ENCODE data around the gene KCTD17. TPM values are rescaled to one million over a fixed set of nuclear protein-coding genes. Genes with fewer than 3 reads are reported as not detected.

KCTD17 gene
- total and polyA plus RNA-seq, 2 of the 13 experiments (the other 11 are each of a cell fraction or from before 2014, with no cell fraction given), result 5.3 to 11.7 TPM

DNA sequence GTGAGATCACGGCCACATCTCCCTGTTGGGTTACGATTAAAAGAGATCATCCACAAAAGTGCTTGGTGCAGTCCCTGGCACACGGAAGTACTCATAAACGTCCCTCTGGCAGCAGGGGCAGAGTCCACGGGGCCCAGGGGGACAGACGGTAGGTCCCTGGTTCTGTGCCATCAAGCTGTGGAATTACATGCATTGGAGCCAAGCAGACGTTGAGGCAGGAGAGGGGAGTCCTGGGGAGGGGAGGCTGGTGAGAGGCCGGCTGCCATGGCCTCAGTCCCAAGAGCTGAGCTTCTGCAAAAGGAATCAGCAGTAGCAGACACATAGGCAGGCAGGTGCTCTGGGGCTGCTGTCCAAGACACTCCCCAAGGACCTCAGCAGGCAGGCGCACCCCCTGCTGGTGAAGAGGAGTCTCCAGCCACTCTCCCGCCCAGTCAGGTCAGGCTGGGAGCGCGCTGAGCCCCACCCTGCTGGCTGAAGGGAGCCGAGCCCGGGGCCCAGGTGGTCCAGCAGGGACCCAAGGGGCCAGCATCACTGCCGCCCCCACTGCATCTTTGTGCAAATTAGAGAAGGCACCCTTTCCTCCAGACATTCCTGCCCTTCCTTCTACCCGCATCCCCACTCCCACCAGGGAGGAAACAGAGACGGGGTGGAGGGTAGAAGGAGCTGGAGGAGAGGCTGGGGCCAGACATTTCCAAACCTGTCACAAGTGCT lies 7.6 kb upstream of the KCTD17 start (continued):
- TF ChIP-seq, protein P1, sequence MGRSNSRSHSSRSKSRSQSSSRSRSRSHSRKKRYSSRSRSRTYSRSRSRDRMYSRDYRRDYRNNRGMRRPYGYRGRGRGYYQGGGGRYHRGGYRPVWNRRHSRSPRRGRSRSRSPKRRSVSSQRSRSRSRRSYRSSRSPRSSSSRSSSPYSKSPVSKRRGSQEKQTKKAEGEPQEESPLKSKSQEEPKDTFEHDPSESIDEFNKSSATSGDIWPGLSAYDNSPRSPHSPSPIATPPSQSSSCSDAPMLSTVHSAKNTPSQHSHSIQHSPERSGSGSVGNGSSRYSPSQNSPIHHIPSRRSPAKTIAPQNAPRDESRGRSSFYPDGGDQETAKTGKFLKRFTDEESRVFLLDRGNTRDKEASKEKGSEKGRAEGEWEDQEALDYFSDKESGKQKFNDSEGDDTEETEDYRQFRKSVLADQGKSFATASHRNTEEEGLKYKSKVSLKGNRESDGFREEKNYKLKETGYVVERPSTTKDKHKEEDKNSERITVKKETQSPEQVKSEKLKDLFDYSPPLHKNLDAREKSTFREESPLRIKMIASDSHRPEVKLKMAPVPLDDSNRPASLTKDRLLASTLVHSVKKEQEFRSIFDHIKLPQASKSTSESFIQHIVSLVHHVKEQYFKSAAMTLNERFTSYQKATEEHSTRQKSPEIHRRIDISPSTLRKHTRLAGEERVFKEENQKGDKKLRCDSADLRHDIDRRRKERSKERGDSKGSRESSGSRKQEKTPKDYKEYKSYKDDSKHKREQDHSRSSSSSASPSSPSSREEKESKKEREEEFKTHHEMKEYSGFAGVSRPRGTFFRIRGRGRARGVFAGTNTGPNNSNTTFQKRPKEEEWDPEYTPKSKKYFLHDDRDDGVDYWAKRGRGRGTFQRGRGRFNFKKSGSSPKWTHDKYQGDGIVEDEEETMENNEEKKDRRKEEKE (IDR thresholded peaks at IDR 0.05), result no peak
- TF ChIP-seq ZNF274 (CRISPR knock-in tag; IDR thresholded peaks at IDR 0.05) (peak; percentile 79; the same call in 1 of the 2 replicates), ZFAT (CRISPR knock-in tag; conservative IDR thresholded peaks at IDR 0.05) (no peak), CBFB (CRISPR knock-in tag; IDR thresholded peaks at IDR 0.05) (no peak), U2AF1 (optimal IDR thresholded peaks at IDR 0.05; ENCODE audit: low read depth, low read length) (no peak), BHLHE40 (IDR thresholded peaks at IDR 0.05; ENCODE audit: low read length) (0 out of 2 replicates have a peak, but pooled peaks have one; percentile 7), RAD51 (IDR thresholded peaks at IDR 0.05; ENCODE audit: borderline replicate concordance) (no peak), MEIS1 (CRISPR knock-in tag; IDR thresholded peaks at IDR 0.05; ENCODE audit: borderline replicate concordance) (peak; percentile 97), NKX3-1 (CRISPR knock-in tag; IDR thresholded peaks at IDR 0.05) (0 out of 2 replicates have a peak, but pooled peaks have one; percentile 33), ZNF124 (CRISPR knock-in tag; IDR thresholded peaks at IDR 0.05) (no peak), ZBTB1 (CRISPR knock-in tag; IDR thresholded peaks at IDR 0.05; ENCODE audit: borderline replicate concordance) (no peak), ONECUT2 (CRISPR knock-in tag; IDR thresholded peaks at IDR 0.05) (no peak), ZFP90 (CRISPR knock-in tag; IDR thresholded peaks at IDR 0.05; ENCODE audit: borderline replicate concordance) (no peak), ZNF629 (CRISPR knock-in tag; conservative IDR thresholded peaks at IDR 0.05) (peak; percentile 47; the same call in 1 of the 2 replicates), ZNF644 (CRISPR knock-in tag; IDR thresholded peaks at IDR 0.05; ENCODE audit: low read depth) (no peak), POLR2A (IDR thresholded peaks at IDR 0.05; ENCODE audit: insufficient read depth in 1 of 2, low read depth in 2 of 2, low read length in 2 of 2) (peak in 1 of 2 experiments; percentile 62; a peak in 2 of 4 replicates), SNAI1 (CRISPR knock-in tag; IDR thresholded peaks at IDR 0.05; ENCODE audit: borderline replicate concordance) (no peak), ZFP82 (CRISPR knock-in tag; IDR thresholded peaks at IDR 0.05; ENCODE audit: borderline replicate concordance) (0 out of 2 replicates have a peak, but pooled peaks have one; percentile 58)
- TF ChIP-seq, protein P2, sequence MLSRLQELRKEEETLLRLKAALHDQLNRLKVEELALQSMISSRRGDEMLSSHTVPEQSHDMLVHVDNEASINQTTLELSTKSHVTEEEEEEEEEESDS (CRISPR knock-in tag; IDR thresholded peaks at IDR 0.05; ENCODE audit: borderline replicate concordance), result no peak
- TF ChIP-seq, protein P3, sequence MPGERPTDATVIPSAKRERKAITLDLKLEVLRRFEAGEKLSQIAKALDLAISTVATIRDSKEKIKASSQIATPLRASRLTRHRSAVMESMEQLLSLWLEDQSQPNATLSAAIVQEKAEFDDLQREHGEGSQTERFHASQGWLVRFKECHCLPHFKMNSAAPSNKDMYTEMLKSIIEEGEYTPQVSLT (CRISPR knock-in tag; IDR thresholded peaks at IDR 0.05; ENCODE audit: borderline replicate concordance, low read depth), result no peak
- TF ChIP-seq, protein P4, sequence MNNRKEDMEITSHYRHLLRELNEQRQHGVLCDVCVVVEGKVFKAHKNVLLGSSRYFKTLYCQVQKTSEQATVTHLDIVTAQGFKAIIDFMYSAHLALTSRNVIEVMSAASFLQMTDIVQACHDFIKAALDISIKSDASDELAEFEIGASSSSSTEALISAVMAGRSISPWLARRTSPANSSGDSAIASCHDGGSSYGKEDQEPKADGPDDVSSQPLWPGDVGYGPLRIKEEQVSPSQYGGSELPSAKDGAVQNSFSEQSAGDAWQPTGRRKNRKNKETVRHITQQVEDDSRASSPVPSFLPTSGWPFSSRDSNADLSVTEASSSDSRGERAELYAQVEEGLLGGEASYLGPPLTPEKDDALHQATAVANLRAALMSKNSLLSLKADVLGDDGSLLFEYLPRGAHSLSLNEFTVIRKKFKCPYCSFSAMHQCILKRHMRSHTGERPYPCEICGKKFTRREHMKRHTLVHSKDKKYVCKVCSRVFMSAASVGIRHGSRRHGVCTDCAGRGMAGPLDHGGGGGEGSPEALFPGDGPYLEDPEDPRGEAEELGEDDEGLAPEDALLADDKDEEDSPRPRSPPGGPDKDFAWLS (CRISPR knock-in tag; IDR thresholded peaks at IDR 0.05; ENCODE audit: borderline replicate concordance), result 0 out of 2 replicates have a peak, but pooled peaks have one; percentile 57
